GM10266 (cell line): ENCODE measurements around the gene PDE1C.

Experiments used
- DNase-seq: peaks from one replicate; pipeline ENCODE4 v3.0.0; 2012; ENCODE audit errors: extremely low spot score
- CTCF ChIP-seq: IDR thresholded peaks from 2 replicates; pipeline ENCODE4 v1.5.1; 2012; ENCODE audit warnings: mild to moderate bottlenecking, low read depth; ENCODE audit not compliant: control insufficient read depth, insufficient read depth; ENCODE audit errors: missing control alignments

The PDE1C gene

DNA sequence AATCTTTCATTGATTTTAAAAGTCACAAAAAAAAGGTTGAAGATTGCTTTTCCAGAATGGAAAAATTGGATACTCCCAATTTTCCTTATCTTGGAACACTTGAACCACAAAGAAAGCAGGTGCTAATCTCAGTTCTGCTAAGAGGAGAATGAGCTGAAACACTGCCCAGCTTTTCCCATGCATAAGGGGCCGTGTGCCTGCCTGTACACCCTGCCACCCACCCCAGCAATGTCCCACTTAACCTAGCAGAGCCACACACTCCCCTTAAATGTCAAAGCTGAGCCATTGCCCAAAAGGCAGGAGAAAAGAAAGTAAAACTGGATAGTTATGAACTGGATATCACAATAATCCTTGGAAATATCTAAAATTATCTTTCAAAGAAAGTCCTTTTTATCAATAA, 13.4 kb downstream of the PDE1C start:
- no peak for DNase-seq

GRCh38 chr7:32053204-32053603, 17.0 kb downstream of the PDE1C start:
- no peak for TF ChIP-seq CTCF
- DNase-seq = no peak

More for the DNA sequence above, 13.4 kb downstream of the PDE1C start:
- no peak for TF ChIP-seq CTCF

GRCh38 chr7:32051128-32051527, 19.1 kb downstream of the PDE1C start:
- TF ChIP-seq CTCF = no peak
- DNase-seq = no peak

- TF ChIP-seq CTCF = no peak
- DNase-seq = no peak
These were observed 20.6 kb downstream of the PDE1C start for GRCh38 chr7:32049599-32049998.

DNA sequence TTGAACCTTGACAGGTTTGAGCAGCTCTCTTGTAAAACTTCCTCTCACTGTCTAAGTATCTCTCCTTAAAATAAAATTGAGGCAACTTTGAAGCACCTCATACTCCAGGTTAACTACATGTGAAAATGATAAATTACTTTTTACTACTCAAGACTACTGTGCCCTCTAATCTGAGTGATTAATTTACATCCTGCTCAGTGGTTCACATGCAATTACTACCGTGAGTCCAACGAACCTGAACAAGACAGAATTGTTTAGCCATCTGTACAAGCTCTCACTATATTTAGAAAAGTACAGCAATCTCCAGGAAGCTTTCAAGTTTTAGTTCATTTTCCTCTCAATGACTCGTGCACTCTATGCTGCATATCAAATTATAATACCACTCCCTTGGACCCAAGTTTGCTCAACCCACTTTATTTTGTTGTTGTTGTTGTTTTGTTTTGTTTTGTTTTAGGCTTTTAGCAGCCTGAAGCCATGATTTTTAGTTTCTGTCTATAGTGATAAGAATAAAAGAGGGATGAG, 21.2 kb downstream of the PDE1C start:
- no peak for DNase-seq
- TF ChIP-seq CTCF = no peak

GRCh38 chr7:32047801-32048200, 22.4 kb downstream of the PDE1C start:
- no peak for DNase-seq
- no peak for TF ChIP-seq CTCF

DNA sequence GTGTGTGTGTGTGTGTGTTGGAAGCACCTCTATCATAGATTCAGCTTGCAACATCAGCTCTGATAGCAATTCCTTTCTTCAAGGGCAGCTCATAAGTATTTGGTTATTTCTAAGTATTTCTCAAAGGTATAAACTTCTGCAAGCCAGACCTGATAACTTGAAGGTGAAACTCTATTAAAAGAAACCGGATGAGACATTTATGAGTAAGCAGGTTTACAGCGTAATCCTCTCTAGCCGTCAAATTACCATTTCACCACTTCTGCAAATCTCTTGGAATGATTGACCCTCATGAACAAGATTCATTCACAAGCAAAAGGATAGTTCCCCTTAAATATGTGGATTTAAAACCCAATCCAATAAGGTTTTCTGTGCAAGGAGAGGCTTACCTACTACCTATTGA, 23.1 kb downstream of the PDE1C start:
- DNase-seq = no peak
- no peak for TF ChIP-seq CTCF
